ENCODE data around the gene MRRF. TPM values are rescaled to one million over a fixed set of nuclear protein-coding genes. Genes with fewer than 3 reads are reported as not detected.

Gene MRRF
- total RNA-seq, 4 donors from 2014 or later, result 22.7 to 39.4 (median 38.2) TPM

DNA sequence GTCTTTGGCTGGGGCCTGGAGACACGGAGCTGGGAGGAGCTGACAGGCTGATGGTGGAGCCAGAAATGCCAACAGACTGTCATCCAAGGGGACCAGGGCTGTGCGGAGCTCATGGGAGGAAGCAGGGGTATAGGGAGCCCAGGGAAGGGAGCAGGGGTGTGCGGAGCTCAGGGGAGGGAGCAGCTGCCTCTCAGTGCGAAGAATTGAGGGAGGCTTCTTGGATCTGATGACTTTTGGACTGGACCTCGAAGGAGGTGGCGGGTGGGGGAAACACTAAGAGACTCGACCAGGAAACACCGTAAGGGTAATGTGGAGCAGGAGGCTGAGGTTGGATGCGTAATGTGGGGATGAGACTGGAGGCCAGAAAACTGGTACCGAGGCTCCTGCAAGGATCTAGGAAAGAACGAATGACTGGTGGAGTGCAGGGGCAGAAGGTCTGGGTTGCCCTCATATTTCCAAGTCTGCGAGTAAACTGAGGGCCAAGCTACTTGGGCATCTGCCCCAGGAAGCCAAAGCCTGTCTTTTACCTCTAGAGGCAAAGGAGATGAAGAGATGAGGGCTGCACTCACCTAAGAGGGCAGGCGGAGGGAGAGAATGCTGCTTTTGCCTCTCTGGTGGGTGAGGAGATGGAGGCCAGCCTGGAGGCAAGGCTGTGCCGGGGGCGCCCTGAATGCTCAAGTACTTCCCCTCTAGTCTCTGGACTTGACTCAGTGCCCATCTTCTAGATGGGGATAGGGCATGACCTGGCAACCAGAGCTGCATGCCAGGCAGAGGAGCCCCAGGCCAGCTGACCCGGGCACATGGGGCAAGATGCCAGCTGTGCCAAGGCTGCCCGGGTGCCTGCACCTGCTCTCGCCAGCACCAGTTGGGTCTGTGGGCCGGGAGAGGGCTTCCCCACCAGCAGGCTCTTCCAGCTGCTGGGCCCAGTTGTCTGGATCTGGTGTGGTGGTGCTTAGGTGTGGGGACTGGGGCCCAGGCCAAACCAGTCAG lies 108.5 kb downstream of the MRRF start:
- peaks cover 0 to 37% (median 3%) of the 10 kb centered on the region in 4 donors for H3K4me1 ChIP-seq
- H3K27me3 ChIP-seq, result peaks cover 0 to 9% of the 10 kb centered on the region in 2 donors
- peaks cover 0 to 7% (median 0%) of the 10 kb centered on the region in 4 donors for H3K9me3 ChIP-seq
- WGBS, 2 donors, result 78 to 83% methylated on average over 19 of the region's 19 CpGs
- no peak for DNase-seq (ENCODE audit: low spot score in 2 of 2)
- H3K36me3 ChIP-seq, result no peaks in the 10 kb centered on the region
- no peak for TF ChIP-seq EP300 (IDR thresholded peaks at IDR 0.05)
- no peak for TF ChIP-seq POLR2A (IDR thresholded peaks at IDR 0.05)
- TF ChIP-seq, protein P1, sequence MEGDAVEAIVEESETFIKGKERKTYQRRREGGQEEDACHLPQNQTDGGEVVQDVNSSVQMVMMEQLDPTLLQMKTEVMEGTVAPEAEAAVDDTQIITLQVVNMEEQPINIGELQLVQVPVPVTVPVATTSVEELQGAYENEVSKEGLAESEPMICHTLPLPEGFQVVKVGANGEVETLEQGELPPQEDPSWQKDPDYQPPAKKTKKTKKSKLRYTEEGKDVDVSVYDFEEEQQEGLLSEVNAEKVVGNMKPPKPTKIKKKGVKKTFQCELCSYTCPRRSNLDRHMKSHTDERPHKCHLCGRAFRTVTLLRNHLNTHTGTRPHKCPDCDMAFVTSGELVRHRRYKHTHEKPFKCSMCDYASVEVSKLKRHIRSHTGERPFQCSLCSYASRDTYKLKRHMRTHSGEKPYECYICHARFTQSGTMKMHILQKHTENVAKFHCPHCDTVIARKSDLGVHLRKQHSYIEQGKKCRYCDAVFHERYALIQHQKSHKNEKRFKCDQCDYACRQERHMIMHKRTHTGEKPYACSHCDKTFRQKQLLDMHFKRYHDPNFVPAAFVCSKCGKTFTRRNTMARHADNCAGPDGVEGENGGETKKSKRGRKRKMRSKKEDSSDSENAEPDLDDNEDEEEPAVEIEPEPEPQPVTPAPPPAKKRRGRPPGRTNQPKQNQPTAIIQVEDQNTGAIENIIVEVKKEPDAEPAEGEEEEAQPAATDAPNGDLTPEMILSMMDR (IDR thresholded peaks at IDR 0.05), result no peak
- no peak overlapping the region for H3K27ac ChIP-seq
- H3K4me3 ChIP-seq, result no peak overlapping the region

DNA sequence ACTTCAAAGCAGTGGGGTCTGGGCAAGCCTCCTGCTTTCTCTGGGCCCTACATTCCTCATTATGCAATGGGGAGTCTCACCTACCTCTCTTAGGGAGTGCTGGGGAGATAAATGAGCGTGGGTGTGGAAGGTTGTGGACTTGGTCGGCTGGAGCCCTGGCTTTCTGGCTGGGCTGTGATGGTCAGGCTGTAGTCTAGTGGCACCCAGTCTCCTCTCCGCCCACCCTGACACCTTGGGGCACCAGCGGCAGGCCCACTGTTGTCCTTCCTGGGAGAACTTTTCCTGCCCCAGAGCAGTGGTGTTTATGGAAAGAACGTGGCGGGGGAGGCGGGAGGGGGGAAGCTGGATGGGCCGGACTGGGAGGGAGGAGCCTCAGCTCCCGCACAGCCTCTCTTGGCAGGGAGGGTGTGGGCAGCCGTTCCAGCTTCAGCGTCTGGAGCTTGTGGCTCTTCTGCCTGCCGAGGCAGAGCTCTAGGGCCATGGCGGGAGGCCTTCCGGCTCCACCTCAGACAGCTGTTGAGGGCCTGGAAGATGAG lies 110.3 kb downstream of the MRRF start:
- Histone ChIP-seq H3K9me3 (peaks cover 0 to 6% (median 0%) of the 10 kb centered on the region in 4 donors), H3K27ac (no peak overlapping the region), H3K36me3 (no peaks in the 10 kb centered on the region), H3K27me3 (peaks cover 0 to 9% of the 10 kb centered on the region in 2 donors), H3K4me3 (no peak overlapping the region), H3K4me1 (peaks cover 0 to 37% (median 3%) of the 10 kb centered on the region in 4 donors)
- WGBS, 2 donors, result 15 to 30% methylated on average over 14 of the region's 14 CpGs
- TF ChIP-seq, protein P1 (IDR thresholded peaks at IDR 0.05), result no peak
- TF ChIP-seq EP300 (IDR thresholded peaks at IDR 0.05), result no peak
- no peak for TF ChIP-seq POLR2A (IDR thresholded peaks at IDR 0.05)
- peak; percentile 56 to 58 for DNase-seq (ENCODE audit: low spot score in 2 of 2)

DNA sequence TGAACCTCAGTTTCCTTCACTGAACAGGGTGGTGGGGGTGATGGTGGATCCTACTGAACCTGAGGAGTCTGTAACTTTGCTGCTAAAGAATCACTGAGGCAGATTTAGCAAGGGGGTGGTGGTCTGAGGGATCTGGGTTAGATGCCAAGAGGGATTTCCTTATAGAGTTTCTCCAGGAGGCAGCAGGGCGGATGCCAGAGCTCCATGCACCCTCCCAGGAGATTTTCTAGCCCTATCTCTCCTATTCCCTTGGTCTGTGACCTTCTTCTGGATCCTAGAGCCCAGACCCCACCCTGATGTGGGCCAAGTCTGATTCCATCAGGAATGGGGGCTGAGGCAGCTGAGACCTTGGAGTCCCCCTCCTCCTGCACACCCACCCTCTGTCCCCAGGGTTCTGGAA lies 112.1 kb downstream of the MRRF start:
- no peaks in the 10 kb centered on the region for H3K27me3 ChIP-seq
- no peak overlapping the region for H3K27ac ChIP-seq
- H3K4me3 ChIP-seq, result no peak overlapping the region
- TF ChIP-seq, protein P1 (IDR thresholded peaks at IDR 0.05), result no peak
- H3K9me3 ChIP-seq, result peaks cover 0 to 6% (median 0%) of the 10 kb centered on the region in 4 donors
- 85 to 100% methylated on average over 1 of the region's 1 CpG for WGBS, 2 donors
- peaks cover 0 to 23% (median 3%) of the 10 kb centered on the region in 4 donors for H3K4me1 ChIP-seq
- H3K36me3 ChIP-seq, result no peaks in the 10 kb centered on the region
- no peak for DNase-seq (ENCODE audit: low spot score in 2 of 2)

DNA sequence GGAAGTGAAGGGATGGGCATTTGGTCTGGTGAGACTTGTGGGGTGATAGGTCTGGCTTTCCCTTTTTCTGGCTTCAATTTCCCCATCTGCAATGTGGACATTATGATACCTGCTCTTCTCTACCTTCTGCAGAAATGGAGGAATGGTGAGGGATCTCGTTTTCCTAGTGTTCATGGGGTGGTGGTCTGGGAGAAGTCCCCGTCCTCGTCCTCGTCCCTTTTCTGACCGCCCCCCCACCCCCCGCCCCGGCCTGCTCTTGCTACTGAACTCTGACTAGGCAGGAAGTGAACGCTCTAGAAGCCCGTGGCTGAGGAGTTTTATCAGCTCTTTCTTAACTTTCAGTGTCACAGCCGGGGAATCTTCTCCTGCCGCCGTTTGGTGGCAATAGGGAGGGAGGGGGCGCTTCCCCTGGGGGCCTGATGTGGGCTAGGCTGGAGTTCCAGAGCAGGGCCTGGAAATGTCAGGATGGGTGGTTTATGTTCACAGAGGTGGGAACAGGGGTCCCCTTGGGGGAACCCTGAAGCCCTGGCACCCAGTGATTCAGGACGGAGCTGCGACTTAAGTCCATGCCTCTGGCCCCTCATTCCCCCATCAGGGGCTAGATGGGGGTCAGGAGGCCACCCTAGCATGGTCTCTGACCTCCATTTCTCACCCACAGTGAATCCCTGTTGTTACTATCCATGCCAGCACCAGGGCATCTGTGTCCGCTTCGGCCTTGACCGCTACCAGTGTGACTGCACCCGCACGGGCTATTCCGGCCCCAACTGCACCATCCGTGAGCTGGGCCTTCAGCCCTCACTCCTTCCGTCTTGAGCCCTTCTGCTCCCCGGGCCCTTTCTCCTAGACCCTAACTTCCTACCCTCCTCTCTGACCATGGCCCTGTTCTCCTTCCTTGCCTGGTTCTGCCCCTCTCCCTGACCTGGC lies 112.8 kb downstream of the MRRF start:
- peaks cover 0 to 23% (median 3%) of the 10 kb centered on the region in 4 donors for H3K4me1 ChIP-seq
- H3K27me3 ChIP-seq, result no peaks in the 10 kb centered on the region
- TF ChIP-seq, protein P1 (IDR thresholded peaks at IDR 0.05), result no peak
- no peak for TF ChIP-seq EP300 (IDR thresholded peaks at IDR 0.05)
- TF ChIP-seq POLR2A (IDR thresholded peaks at IDR 0.05), result no peak
- DNase-seq (ENCODE audit: low spot score in 2 of 2), result no peak
- H3K36me3 ChIP-seq, result no peaks in the 10 kb centered on the region
- peaks cover 0 to 6% (median 0%) of the 10 kb centered on the region in 4 donors for H3K9me3 ChIP-seq
- H3K4me3 ChIP-seq, result no peak overlapping the region
- H3K27ac ChIP-seq, result no peak overlapping the region
- 67 to 76% methylated on average over 22 to 24 of the region's 24 CpGs for WGBS, 2 donors

Data from tibial nerve (tissue), 4 donors.